Measurements from ENCODE around the gene C13orf42. TPM values are rescaled to one million over a fixed set of nuclear protein-coding genes. Genes with fewer than 3 reads are reported as not detected.

The C13orf42 gene
- total RNA-seq, 1 donor from 2014 or later: not detected

- no peak for TF ChIP-seq CTCF (IDR thresholded peaks at IDR 0.05)
- POLR2A ChIA-PET: no interaction called here
- peaks cover 21% of the 10 kb centered on the region for H3K27me3 Mint-ChIP-seq
- no peak overlapping the region for H3K27ac Mint-ChIP-seq
- intact Hi-C loops (cut with micrococcal nuclease): no loop called here
- DNase-seq (no peak), ATAC-seq (ENCODE audit: low read depth) (no peak)
- CTCF ChIA-PET: interaction anchor here (1.1 to 2.2 kb wide), 2 partner anchors 137 to 139 kb away, joined by 3 to 13 read pairs; no protein-coding TSS in a partner anchor
- H3K4me1 Mint-ChIP-seq: no peaks in the 10 kb centered on the region
- H3K36me3 Mint-ChIP-seq (ENCODE audit: low read depth): no peaks in the 10 kb centered on the region
- H3K9me3 Mint-ChIP-seq: peaks cover 2% of the 10 kb centered on the region
- H3K4me3 Mint-ChIP-seq: no peak overlapping the region
Observed at GRCh38 chr13:51148952-51149573, 38.0 kb upstream of the C13orf42 start.

- no peak overlapping the region for H3K4me3 Mint-ChIP-seq
- no peaks in the 10 kb centered on the region for H3K4me1 Mint-ChIP-seq
- H3K27me3 Mint-ChIP-seq: peaks cover 21% of the 10 kb centered on the region
- no peak for ATAC-seq (ENCODE audit: low read depth)
- POLR2A ChIA-PET: no interaction called here
- intact Hi-C loops (cut with micrococcal nuclease): no loop called here
- CTCF ChIA-PET: interaction anchor here (1.1 to 2.2 kb wide), 2 partner anchors 138 to 139 kb away, joined by 3 to 13 read pairs; no protein-coding TSS in a partner anchor
- TF ChIP-seq CTCF (IDR thresholded peaks at IDR 0.05): no peak
- no peak overlapping the region for H3K27ac Mint-ChIP-seq
- H3K9me3 Mint-ChIP-seq: peaks cover 2% of the 10 kb centered on the region
- H3K36me3 Mint-ChIP-seq (ENCODE audit: low read depth): no peaks in the 10 kb centered on the region
- DNase-seq: no peak
Observed at GRCh38 chr13:51148223-51148951, 37.3 kb upstream of the C13orf42 start.

- no peak overlapping the region for H3K27ac Mint-ChIP-seq
- DNase-seq (no peak), ATAC-seq (ENCODE audit: low read depth) (no peak)
- H3K27me3 Mint-ChIP-seq: peaks cover 18% of the 10 kb centered on the region
- H3K36me3 Mint-ChIP-seq (ENCODE audit: low read depth): no peaks in the 10 kb centered on the region
- intact Hi-C loops (cut with micrococcal nuclease): no loop called here
- CTCF ChIA-PET: interaction anchor here (1.5 to 2.2 kb wide), 2 partner anchors 138 kb away, joined by 6 to 13 read pairs; no protein-coding TSS in a partner anchor
- POLR2A ChIA-PET: no interaction called here
- peaks cover 5% of the 10 kb centered on the region for H3K9me3 Mint-ChIP-seq
- H3K4me1 Mint-ChIP-seq: no peaks in the 10 kb centered on the region
- TF ChIP-seq CTCF (IDR thresholded peaks at IDR 0.05): no peak
- no peak overlapping the region for H3K4me3 Mint-ChIP-seq
Observed at GRCh38 chr13:51147732-51148131, 36.7 kb upstream of the C13orf42 start.

- no peaks in the 10 kb centered on the region for H3K4me1 Mint-ChIP-seq
- ChIA-PET CTCF (interaction anchor here (1.5 kb wide), 1 partner anchor 139 kb away, joined by 6 read pairs; no protein-coding TSS in a partner anchor), POLR2A (no interaction called here)
- H3K4me3 Mint-ChIP-seq: no peak overlapping the region
- DNase-seq (no peak), ATAC-seq (ENCODE audit: low read depth) (no peak)
- H3K27me3 Mint-ChIP-seq: peaks cover 18% of the 10 kb centered on the region
- intact Hi-C loops (cut with micrococcal nuclease): no loop called here
- no peak for TF ChIP-seq CTCF (IDR thresholded peaks at IDR 0.05)
- no peak overlapping the region for H3K27ac Mint-ChIP-seq
- no peaks in the 10 kb centered on the region for H3K36me3 Mint-ChIP-seq (ENCODE audit: low read depth)
- H3K9me3 Mint-ChIP-seq: peaks cover 5% of the 10 kb centered on the region
Observed at GRCh38 chr13:51146667-51147066, 35.6 kb upstream of the C13orf42 start.

- no peak for TF ChIP-seq CTCF (IDR thresholded peaks at IDR 0.05)
- Mint-ChIP-seq H3K4me3 (no peak overlapping the region), H3K27me3 (peaks cover 10% of the 10 kb centered on the region), H3K4me1 (no peaks in the 10 kb centered on the region), H3K27ac (no peak overlapping the region), H3K36me3 (ENCODE audit: low read depth) (no peaks in the 10 kb centered on the region), H3K9me3 (no peaks in the 10 kb centered on the region)
- POLR2A ChIA-PET: no interaction called here
- DNase-seq (no peak), ATAC-seq (ENCODE audit: low read depth) (no peak)
- intact Hi-C loops (cut with micrococcal nuclease): no loop called here
- CTCF ChIA-PET: no interaction called here
Observed at GRCh38 chr13:51137250-51137649, 26.2 kb upstream of the C13orf42 start.
